ENCODE results near the gene RNF215.

RNF215 gene

DNA sequence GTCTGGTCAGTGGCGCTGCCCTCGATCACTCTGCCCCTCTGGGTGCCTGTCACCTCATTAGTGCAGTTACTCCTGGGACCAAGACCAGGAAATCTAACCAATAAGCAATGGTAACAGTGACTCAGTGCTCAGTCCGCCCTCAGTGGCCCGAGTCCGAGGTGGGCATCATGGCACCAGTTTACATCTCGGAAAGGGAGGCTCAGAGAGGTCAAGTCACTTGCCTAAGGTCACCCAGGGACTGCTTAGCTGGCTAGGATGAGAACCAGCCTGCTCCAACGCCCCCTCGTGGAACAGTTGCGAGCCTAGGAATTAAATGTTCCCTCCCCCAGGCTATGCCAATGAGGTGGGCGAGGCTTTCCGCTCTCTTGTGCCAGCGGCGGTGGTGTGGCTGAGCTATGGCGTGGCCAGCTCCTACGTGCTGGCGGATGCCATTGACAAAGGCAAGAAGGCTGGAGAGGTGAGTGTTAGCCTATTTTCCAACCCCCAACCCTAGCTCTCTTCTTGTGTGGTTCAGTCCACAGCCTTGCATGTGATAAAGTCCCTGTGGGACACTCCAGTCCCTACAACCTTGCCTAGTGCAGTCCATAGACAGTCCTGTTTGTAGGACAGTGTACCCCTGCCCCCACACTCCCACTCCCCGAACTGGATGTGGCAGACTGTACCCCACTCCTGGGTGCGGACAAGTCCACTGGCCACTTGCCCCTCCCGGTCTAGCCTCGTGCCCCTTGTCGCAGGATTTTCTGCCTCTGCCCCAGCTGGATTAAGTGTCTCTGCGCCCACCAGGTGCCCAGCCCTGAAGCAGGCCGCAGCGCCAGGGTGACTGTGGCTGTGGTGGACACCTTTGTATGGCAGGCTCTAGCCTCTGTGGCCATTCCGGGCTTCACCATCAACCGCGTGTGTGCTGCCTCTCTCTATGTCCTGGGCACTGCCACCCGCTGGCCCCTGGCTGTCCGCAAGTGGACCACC lies 39.5 kb upstream of the RNF215 start:
- Histone ChIP-seq H3K4me3 (ENCODE audit: low read depth in 1 of 2, low read length in 1 of 2) (peak overlapping the region; percentile 50 to 76), H3K4me1 (ENCODE audit: control insufficient read depth in 1 of 2, insufficient read depth in 1 of 2, low read depth in 1 of 2, low read length in 1 of 2) (peaks cover 38% of the 10 kb centered on the region in 2 experiments), H3K36me3 (no peaks in the 10 kb centered on the region)

DNA sequence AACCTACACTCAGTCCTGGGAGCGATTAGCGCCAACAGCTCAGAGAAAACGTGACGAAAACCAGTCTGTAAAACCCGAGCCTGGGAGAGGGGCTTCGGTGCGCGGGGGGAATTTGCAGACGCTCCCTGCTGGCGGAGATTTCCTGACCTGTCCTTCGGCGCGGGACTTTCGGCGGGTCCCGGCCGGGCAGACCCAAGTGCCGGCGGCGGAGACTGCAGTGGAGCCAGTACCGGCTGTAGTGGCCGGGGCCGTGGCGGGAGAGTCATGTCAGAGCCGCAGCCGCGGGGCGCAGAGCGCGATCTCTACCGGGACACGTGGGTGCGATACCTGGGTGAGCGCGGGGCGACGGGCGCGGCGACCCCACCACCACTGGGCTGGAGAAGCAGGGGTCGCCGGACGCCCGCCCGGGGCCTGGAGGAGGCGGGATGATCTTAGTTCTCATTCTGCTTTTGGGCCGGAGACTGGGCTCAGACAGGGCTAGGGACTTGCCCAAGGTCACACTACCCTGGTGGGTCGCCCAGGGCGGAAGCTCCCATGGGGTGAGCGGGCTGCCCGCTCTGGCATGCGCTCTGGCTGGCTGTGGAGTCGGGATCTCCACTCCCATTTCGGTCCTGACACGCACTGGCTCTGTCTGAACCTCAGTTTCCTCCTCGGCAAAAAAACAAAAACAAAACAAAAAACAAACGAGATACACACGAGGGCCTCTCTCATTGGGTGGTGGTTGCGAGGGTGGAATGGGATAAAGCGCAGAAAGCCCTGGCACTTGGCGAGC lies 38.6 kb upstream of the RNF215 start, which contains the start of gene MTFP1:
MTFP1 (plus strand) TSS at position 153 of the 772 bp plus-strand sequence; CDS start at position 265, 112 bp downstream.
- H3K27me3 ChIP-seq = no peaks in the 10 kb centered on the region
- TF ChIP-seq CTCF (IDR thresholded peaks at IDR 0.05) = no peak
- peaks cover 38% of the 10 kb centered on the region in 2 experiments for H3K4me1 ChIP-seq (ENCODE audit: control insufficient read depth in 1 of 2, insufficient read depth in 1 of 2, low read depth in 1 of 2, low read length in 1 of 2)

More for the DNA sequence above, 39.5 kb upstream of the RNF215 start:
- peak; percentile 49 for TF ChIP-seq CTCF (IDR thresholded peaks at IDR 0.05)
- Histone ChIP-seq H3K9me3 (no peaks in the 10 kb centered on the region), H3K27me3 (no peaks in the 10 kb centered on the region), H3K27ac (no peak overlapping the region)

DNA sequence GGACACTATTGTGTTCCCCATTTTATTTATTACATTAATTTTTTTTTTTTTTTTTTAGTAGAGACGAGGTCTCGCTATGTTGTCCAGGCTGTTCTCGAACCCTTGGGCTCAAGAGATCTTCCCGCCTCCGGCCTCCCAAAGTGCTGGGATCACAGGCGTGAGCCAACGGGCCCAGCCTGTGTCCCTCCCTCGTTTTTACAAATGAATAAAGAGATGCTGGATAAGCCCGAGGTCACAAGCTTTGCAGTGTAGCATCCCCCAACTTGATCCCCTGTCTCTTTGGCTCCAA lies 38.1 kb upstream of the RNF215 start:
- TF ChIP-seq CTCF (IDR thresholded peaks at IDR 0.05) = no peak
- H3K27ac ChIP-seq = no peak overlapping the region
- peak overlapping the region; percentile 50 to 76 for H3K4me3 ChIP-seq (ENCODE audit: low read depth in 1 of 2, low read length in 1 of 2)
- H3K9me3 ChIP-seq = no peaks in the 10 kb centered on the region
- peaks cover 38% of the 10 kb centered on the region in 2 experiments for H3K4me1 ChIP-seq (ENCODE audit: control insufficient read depth in 1 of 2, insufficient read depth in 1 of 2, low read depth in 1 of 2, low read length in 1 of 2)
- no peaks in the 10 kb centered on the region for H3K36me3 ChIP-seq
- no peaks in the 10 kb centered on the region for H3K27me3 ChIP-seq

More for the DNA sequence above, 38.6 kb upstream of the RNF215 start, which contains the start of gene MTFP1:
- no peaks in the 10 kb centered on the region for H3K36me3 ChIP-seq
- H3K4me3 ChIP-seq (ENCODE audit: low read depth in 1 of 2, low read length in 1 of 2) = peak within 1 kb of the TSS; percentile 76 to 92
- H3K9me3 ChIP-seq = no peaks in the 10 kb centered on the region
- peak within 1 kb of the TSS; percentile 86 for H3K27ac ChIP-seq

DNA sequence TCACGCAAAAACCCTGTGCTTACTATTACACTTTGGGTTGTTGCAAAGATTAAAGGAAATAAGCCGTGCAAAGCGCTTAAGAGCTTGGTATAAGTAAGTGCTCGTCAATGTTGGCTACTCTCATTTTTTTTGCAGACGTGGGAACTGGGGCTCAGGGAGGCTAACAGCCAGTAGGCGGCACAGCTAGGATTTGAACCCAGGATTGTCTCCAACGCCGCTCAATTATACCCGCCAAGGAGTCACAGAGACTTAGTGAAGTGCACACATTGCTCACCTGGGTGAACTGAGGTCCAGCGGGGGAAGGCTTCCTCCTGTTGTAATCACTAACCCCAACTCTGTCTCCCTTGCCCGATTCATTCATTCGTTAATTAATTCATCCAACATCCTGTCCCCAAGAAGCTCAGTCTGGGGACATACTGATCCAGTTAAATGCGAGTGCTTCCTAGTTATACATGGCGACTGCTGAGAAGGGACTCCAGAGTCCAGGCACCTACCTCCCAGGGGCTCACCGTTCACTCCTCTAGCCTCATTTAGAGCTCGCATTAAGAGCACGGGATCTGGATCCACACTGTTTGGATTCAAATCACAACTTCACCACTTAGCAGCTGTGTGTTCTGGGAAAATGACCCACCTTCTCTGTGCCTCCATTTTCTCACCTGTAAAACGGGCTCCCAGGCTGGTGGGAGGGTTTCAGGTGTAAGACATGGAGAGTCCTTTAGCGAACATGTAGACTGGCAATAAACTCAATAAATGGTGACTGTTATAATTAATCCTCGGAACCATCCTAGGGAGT lies 37.5 kb upstream of the RNF215 start:
- Histone ChIP-seq H3K36me3 (no peaks in the 10 kb centered on the region), H3K9me3 (no peaks in the 10 kb centered on the region), H3K4me3 (ENCODE audit: low read depth in 1 of 2, low read length in 1 of 2) (peak overlapping the region; percentile 76 to 92), H3K27me3 (no peaks in the 10 kb centered on the region), H3K27ac (peak overlapping the region; percentile 86), H3K4me1 (ENCODE audit: control insufficient read depth in 1 of 2, insufficient read depth in 1 of 2, low read depth in 1 of 2, low read length in 1 of 2) (peaks cover 38% of the 10 kb centered on the region in 2 experiments)
- TF ChIP-seq CTCF (IDR thresholded peaks at IDR 0.05) = no peak

DNA sequence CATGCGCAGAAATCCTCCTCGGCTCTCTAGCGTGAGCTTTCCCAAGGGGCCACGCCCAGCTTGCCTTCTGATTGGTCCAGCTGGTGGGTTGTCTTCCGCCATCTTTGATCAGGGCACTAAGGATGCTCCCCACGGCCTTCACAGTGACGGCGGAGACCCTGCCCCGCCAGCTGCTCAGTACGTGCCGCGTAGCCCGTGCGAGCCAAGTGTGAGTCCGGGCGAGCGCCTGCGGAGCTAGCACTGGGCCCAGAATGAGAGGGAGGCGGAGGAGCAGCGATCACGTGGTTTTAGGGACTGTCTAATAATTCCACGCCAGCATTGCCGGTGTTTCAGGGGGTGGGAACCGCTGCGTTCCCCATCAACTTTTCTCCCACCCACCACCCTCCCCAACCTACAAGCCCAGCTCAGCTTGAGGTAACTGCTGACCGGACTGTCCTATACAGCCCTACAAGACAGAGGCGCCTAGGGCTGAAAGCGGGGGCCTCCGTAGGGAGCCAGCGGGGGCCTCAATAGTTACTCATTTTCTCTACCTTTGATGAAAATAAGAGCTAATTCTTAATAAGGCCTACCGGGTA lies 36.8 kb upstream of the RNF215 start:
- H3K27me3 ChIP-seq = no peaks in the 10 kb centered on the region
- H3K9me3 ChIP-seq = no peaks in the 10 kb centered on the region
- peak overlapping the region; percentile 76 to 92 for H3K4me3 ChIP-seq (ENCODE audit: low read depth in 1 of 2, low read length in 1 of 2)
- peaks cover 38% of the 10 kb centered on the region in 2 experiments for H3K4me1 ChIP-seq (ENCODE audit: control insufficient read depth in 1 of 2, insufficient read depth in 1 of 2, low read depth in 1 of 2, low read length in 1 of 2)
- no peaks in the 10 kb centered on the region for H3K36me3 ChIP-seq
- peak; percentile 47 for TF ChIP-seq CTCF (IDR thresholded peaks at IDR 0.05)
- H3K27ac ChIP-seq = peak overlapping the region; percentile 86
